Measurements from ENCODE around the gene JAG1. TPM values are rescaled to one million over a fixed set of nuclear protein-coding genes. Genes with fewer than 3 reads are reported as not detected.

Gene JAG1
- total RNA-seq = under 1 TPM; 0.29 to 0.61 TPM
- polyA plus RNA-seq = 1 to 10 TPM in 1 of 2 donors, under 1 TPM in 1; 0.04 to 1.9 TPM

DNA sequence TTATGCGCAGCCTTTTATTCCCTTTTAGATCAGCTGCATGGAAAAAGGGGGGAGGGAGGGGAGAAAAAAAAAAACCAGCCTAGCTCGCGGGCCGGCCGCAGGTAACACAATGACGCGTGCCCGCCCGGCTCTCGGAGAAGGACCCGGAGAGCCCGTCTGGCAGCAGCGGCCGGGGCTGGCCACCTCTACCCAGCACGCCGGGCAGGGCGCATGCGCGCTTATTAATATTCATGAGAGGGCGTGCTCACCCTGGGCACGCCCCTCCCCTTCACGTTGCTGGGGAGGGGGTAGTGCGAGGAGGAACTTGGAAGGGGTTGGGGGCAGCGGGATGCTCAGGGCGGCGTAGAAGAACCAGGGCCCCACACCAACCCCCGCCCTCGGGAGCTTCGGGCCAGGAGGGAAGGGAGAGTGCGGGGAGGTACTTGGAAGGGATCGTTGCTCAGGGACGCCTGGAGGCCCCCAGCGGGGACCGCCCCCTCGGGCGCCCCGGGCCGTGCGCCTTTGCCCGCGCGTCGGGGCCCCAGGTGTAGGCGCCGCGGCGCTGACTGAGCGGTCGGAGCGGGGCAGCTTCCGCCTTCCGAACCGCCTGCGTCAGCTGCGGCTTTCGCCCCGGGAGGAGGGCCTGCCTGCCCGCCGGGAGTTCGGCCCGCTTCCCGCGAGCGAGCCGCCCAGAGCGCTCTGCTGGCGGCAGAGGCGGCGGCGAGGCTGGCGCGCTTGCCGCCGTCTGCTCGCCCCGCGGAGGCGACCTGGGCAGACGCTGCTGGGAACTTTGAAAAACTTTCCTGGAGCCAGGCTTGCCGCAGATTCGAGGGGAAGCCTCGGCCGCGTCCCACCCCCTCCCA, at the start of gene JAG1:
JAG1 (minus strand) TSS at position 158 of the 842 bp plus-strand sequence. CDS start 469 bp downstream, outside the sequence.
- Histone ChIP-seq H3K9me3 (ENCODE audit: control insufficient read depth in 1 of 2, low read length in 2 of 2) (no peaks in the 10 kb centered on the region), H3K36me3 (ENCODE audit: insufficient read depth, low read length) (no peaks in the 10 kb centered on the region), H3K4me1 (ENCODE audit: insufficient read depth, low read length) (peaks cover 17% of the 10 kb centered on the region), H3K27me3 (ENCODE audit: insufficient read depth, low read length) (peaks cover 11% of the 10 kb centered on the region), H3K4me3 (ENCODE audit: low read length in 2 of 2) (peak within 1 kb of the TSS in 1 of 2 donors; percentile 38), H3K27ac (ENCODE audit: low read depth, low read length) (no peak within 1 kb of the TSS)
- H3K36me3 Mint-ChIP-seq = no peaks in the 10 kb centered on the region
- peak within 1 kb of the TSS in 3 of 7 donors; percentile 53 to 84 (median 61) for H3K27ac Mint-ChIP-seq
- DNase-seq = peak; percentile 18 to 67 (median 38)
- peaks cover 45 to 55% of the 10 kb centered on the region in 2 donors for H3K27me3 Mint-ChIP-seq
- POLR2A ChIA-PET (ENCODE audit: partially characterized antibody) = no interaction called here
- H3K9me3 Mint-ChIP-seq = peaks cover 0 to 2% (median 0%) of the 10 kb centered on the region in 8 donors
- H3K4me1 Mint-ChIP-seq = peaks cover 4 to 35% (median 21%) of the 10 kb centered on the region in 4 donors
- intact Hi-C loops (cut with micrococcal nuclease) = no loop called here
- CTCF ChIA-PET (ENCODE audit: partially characterized antibody) = interaction anchor here (0.9 kb wide), 1 partner anchor 15 kb away, joined by 3 read pairs; no protein-coding TSS in a partner anchor
- peak within 1 kb of the TSS; percentile 77 to 87 (median 84) for H3K4me3 Mint-ChIP-seq

DNA sequence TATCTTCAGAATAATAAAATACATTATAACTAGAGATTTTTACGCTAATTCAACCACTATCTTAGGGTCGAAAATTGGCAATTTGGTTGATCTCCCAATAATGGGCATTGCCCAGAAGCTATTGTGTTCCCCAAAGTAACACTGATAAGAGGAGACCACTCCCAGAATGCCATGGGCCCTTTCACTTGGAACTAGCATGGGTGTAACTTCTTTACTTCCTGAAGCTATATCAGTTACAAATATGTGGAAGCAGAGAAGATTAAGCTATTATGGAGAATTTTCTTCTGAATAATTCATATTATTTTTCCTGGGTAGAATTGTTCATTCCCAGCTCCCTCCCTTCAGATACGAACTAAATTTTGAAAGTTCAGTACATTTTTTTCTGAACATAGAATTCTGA, 48.2 kb upstream of the JAG1 start:
- Histone ChIP-seq H3K27me3 (ENCODE audit: insufficient read depth, low read length) (no peaks in the 10 kb centered on the region), H3K9me3 (ENCODE audit: control insufficient read depth in 1 of 2, low read length in 2 of 2) (no peaks in the 10 kb centered on the region), H3K36me3 (ENCODE audit: insufficient read depth, low read length) (no peaks in the 10 kb centered on the region), H3K4me3 (ENCODE audit: low read length in 2 of 2) (no peak overlapping the region), H3K4me1 (ENCODE audit: insufficient read depth, low read length) (no peaks in the 10 kb centered on the region), H3K27ac (ENCODE audit: low read depth, low read length) (no peak overlapping the region)
- Mint-ChIP-seq H3K9me3 (peaks cover 0 to 3% (median 0%) of the 10 kb centered on the region in 8 donors), H3K36me3 (no peaks in the 10 kb centered on the region), H3K4me3 (no peak overlapping the region), H3K4me1 (no peaks in the 10 kb centered on the region), H3K27me3 (peaks cover 9 to 10% of the 10 kb centered on the region in 2 donors), H3K27ac (no peak overlapping the region)
- intact Hi-C loops (cut with micrococcal nuclease) = no loop called here
- no peak for DNase-seq
- CTCF ChIA-PET (ENCODE audit: partially characterized antibody) = no interaction called here
- POLR2A ChIA-PET (ENCODE audit: partially characterized antibody) = no interaction called here

- peaks cover 9% of the 10 kb centered on the region in 2 donors for H3K27me3 Mint-ChIP-seq
- POLR2A ChIA-PET (ENCODE audit: partially characterized antibody) = no interaction called here
These were observed 47.5 kb upstream of the JAG1 start for GRCh38 chr20:10721137-10721896.

DNA sequence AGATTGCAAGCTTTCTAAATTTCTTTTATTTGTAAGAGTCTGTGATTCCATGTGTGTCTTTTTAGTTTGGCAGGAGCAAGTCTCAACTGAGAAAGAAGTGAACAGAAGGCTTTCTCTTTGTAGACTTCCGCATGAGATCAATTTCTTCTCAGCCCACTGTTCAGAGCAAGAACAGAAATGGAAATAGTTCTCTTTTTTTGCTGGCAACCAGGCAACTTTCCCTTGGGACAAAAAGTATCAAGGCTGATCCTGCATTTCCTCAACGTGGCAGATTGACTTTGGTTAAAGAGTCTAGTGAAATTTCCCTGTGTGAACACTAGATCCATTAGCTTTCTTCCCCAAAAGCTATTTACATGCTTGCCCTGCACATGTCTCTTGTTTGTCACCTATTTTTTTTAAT, 46.8 kb upstream of the JAG1 start:
- intact Hi-C loops (cut with micrococcal nuclease) = no loop called here
- Histone ChIP-seq H3K4me1 (ENCODE audit: insufficient read depth, low read length) (no peaks in the 10 kb centered on the region), H3K4me3 (ENCODE audit: low read length in 2 of 2) (no peak overlapping the region), H3K27ac (ENCODE audit: low read depth, low read length) (no peak overlapping the region), H3K9me3 (ENCODE audit: control insufficient read depth in 1 of 2, low read length in 2 of 2) (no peaks in the 10 kb centered on the region), H3K27me3 (ENCODE audit: insufficient read depth, low read length) (no peaks in the 10 kb centered on the region), H3K36me3 (ENCODE audit: insufficient read depth, low read length) (no peaks in the 10 kb centered on the region)
- Mint-ChIP-seq H3K4me1 (no peaks in the 10 kb centered on the region), H3K27ac (no peak overlapping the region), H3K4me3 (no peak overlapping the region), H3K9me3 (peaks cover 0 to 3% (median 0%) of the 10 kb centered on the region in 8 donors), H3K27me3 (peaks cover 7 to 9% of the 10 kb centered on the region in 2 donors), H3K36me3 (no peaks in the 10 kb centered on the region)
- DNase-seq = no peak
- POLR2A ChIA-PET (ENCODE audit: partially characterized antibody) = no interaction called here
- CTCF ChIA-PET (ENCODE audit: partially characterized antibody) = no interaction called here

More at GRCh38 chr20:10721137-10721896, 47.5 kb upstream of the JAG1 start:
- no peak overlapping the region for H3K27ac Mint-ChIP-seq
- no peak overlapping the region for H3K4me3 ChIP-seq (ENCODE audit: low read length in 2 of 2)
- H3K4me1 ChIP-seq (ENCODE audit: insufficient read depth, low read length) = no peaks in the 10 kb centered on the region
- no peaks in the 10 kb centered on the region for H3K36me3 ChIP-seq (ENCODE audit: insufficient read depth, low read length)
- H3K4me1 Mint-ChIP-seq = no peaks in the 10 kb centered on the region
- H3K9me3 Mint-ChIP-seq = peaks cover 0 to 3% (median 0%) of the 10 kb centered on the region in 8 donors
- no peaks in the 10 kb centered on the region for H3K9me3 ChIP-seq (ENCODE audit: control insufficient read depth in 1 of 2, low read length in 2 of 2)
- no peak overlapping the region for H3K4me3 Mint-ChIP-seq
- no peaks in the 10 kb centered on the region for H3K27me3 ChIP-seq (ENCODE audit: insufficient read depth, low read length)
- DNase-seq = no peak
- intact Hi-C loops (cut with micrococcal nuclease) = no loop called here
- H3K27ac ChIP-seq (ENCODE audit: low read depth, low read length) = no peak overlapping the region
- CTCF ChIA-PET (ENCODE audit: partially characterized antibody) = no interaction called here
- H3K36me3 Mint-ChIP-seq = no peaks in the 10 kb centered on the region

DNA sequence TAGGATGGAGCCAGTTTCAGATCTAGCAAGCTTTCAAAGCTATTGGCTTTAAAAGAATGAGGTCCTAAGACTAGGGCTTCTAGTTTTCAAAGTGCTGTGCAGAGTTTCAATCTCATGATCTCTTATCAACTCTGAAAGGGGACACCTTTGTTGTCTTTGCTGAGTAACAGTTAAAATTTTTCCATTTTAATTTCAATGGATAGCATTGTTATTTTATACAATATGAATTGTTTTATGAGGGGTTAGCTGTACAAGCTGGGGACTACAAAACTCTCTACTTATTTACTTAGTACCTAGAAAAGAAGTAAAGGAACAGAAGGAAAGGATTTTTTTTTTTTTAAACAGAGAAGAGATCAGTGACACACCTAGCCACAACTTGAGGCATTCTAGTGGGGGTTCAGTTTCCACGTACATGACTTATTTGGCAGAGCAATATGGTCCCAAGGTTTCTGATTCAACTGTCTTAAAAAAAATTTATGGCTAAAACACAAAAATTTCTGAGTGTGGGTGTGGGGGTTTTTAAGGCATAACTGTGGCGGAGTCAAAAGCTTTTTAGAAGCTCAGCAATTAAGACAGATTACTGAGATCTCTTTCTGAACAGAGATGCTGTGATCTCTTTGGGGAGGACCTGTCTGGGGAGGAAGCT, 46.1 kb upstream of the JAG1 start:
- H3K27me3 ChIP-seq (ENCODE audit: insufficient read depth, low read length) = no peaks in the 10 kb centered on the region
- no peaks in the 10 kb centered on the region for H3K9me3 ChIP-seq (ENCODE audit: control insufficient read depth in 1 of 2, low read length in 2 of 2)
- intact Hi-C loops (cut with micrococcal nuclease) = no loop called here
- POLR2A ChIA-PET (ENCODE audit: partially characterized antibody) = no interaction called here
- H3K27ac ChIP-seq (ENCODE audit: low read depth, low read length) = no peak overlapping the region
- Mint-ChIP-seq H3K27me3 (peaks cover 7% of the 10 kb centered on the region in 2 donors), H3K27ac (no peak overlapping the region), H3K4me1 (no peaks in the 10 kb centered on the region), H3K36me3 (no peaks in the 10 kb centered on the region), H3K4me3 (no peak overlapping the region), H3K9me3 (peaks cover 0 to 3% (median 0%) of the 10 kb centered on the region in 8 donors)
- H3K4me1 ChIP-seq (ENCODE audit: insufficient read depth, low read length) = no peaks in the 10 kb centered on the region
- H3K4me3 ChIP-seq (ENCODE audit: low read length in 2 of 2) = no peak overlapping the region
- CTCF ChIA-PET (ENCODE audit: partially characterized antibody) = no interaction called here
- H3K36me3 ChIP-seq (ENCODE audit: insufficient read depth, low read length) = no peaks in the 10 kb centered on the region
- DNase-seq = no peak

DNA sequence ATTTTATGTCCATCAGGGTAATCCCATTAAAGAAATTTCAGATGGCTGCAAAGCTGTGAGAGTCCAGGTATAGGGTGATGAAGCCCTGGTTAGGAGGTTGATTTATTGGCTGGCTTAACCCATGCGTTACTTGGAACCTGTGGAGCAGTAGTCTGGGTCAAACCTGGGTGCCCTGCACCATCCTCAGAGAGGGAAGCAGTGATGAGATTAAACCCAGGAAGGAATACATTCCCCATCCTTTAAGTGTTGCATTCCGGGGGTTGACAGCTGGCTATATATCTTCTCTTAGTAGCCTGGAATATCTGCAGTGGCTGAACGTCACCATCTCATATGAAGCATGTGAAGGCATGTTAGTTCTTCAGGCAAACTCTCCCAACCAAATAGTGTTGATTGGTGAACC, 44.9 kb upstream of the JAG1 start:
- Histone ChIP-seq H3K4me3 (ENCODE audit: low read length in 2 of 2) (no peak overlapping the region), H3K27ac (ENCODE audit: low read depth, low read length) (no peak overlapping the region), H3K9me3 (ENCODE audit: control insufficient read depth in 1 of 2, low read length in 2 of 2) (no peaks in the 10 kb centered on the region), H3K36me3 (ENCODE audit: insufficient read depth, low read length) (no peaks in the 10 kb centered on the region), H3K4me1 (ENCODE audit: insufficient read depth, low read length) (no peaks in the 10 kb centered on the region), H3K27me3 (ENCODE audit: insufficient read depth, low read length) (no peaks in the 10 kb centered on the region)
- Mint-ChIP-seq H3K4me1 (no peaks in the 10 kb centered on the region), H3K36me3 (no peaks in the 10 kb centered on the region), H3K9me3 (peaks cover 0 to 3% (median 0%) of the 10 kb centered on the region in 8 donors), H3K27me3 (peaks cover 7 to 10% of the 10 kb centered on the region in 2 donors), H3K27ac (no peak overlapping the region), H3K4me3 (no peak overlapping the region)
- CTCF ChIA-PET (ENCODE audit: partially characterized antibody) = no interaction called here
- intact Hi-C loops (cut with micrococcal nuclease) = no loop called here
- POLR2A ChIA-PET (ENCODE audit: partially characterized antibody) = no interaction called here
- no peak for DNase-seq

DNA sequence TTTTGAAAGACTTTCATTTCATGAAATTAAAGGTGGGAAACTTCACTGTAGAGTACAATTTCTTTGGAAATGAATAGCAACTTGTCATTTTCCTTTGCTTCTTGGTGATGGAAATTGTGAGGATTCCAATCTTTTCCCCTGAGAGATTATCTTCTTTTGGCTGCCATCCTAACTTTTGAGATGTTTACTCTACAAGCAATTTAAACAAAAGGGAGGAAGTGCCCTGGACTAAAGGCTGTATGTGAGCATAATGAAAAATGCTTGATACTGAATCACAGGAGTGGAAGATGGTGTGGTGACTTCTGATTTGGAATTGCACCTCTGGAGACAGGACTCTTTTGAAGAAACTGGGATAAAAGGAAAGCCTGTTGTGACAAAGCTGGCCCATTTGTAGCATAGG, 43.1 kb upstream of the JAG1 start:
- no peaks in the 10 kb centered on the region for H3K9me3 ChIP-seq (ENCODE audit: control insufficient read depth in 1 of 2, low read length in 2 of 2)
- Mint-ChIP-seq H3K9me3 (peaks cover 0 to 3% (median 0%) of the 10 kb centered on the region in 8 donors), H3K27me3 (peaks cover 3% of the 10 kb centered on the region in 2 donors), H3K36me3 (no peaks in the 10 kb centered on the region), H3K4me3 (no peak overlapping the region), H3K4me1 (no peaks in the 10 kb centered on the region), H3K27ac (no peak overlapping the region)
- intact Hi-C loops (cut with micrococcal nuclease) = no loop called here
- no peak overlapping the region for H3K4me3 ChIP-seq (ENCODE audit: low read length in 2 of 2)
- no peak for DNase-seq
- H3K4me1 ChIP-seq (ENCODE audit: insufficient read depth, low read length) = no peaks in the 10 kb centered on the region
- POLR2A ChIA-PET (ENCODE audit: partially characterized antibody) = no interaction called here
- CTCF ChIA-PET (ENCODE audit: partially characterized antibody) = no interaction called here
- no peaks in the 10 kb centered on the region for H3K36me3 ChIP-seq (ENCODE audit: insufficient read depth, low read length)
- H3K27me3 ChIP-seq (ENCODE audit: insufficient read depth, low read length) = no peaks in the 10 kb centered on the region
- H3K27ac ChIP-seq (ENCODE audit: low read depth, low read length) = no peak overlapping the region
